MV-4-11 (cell line): ENCODE results near the gene CKS1B.

Experiments used
- DNase-seq: peaks from one replicate; lab custom pipeline; 2025; lab: John Stamatoyannopoulos, UW

Gene CKS1B

DNA sequence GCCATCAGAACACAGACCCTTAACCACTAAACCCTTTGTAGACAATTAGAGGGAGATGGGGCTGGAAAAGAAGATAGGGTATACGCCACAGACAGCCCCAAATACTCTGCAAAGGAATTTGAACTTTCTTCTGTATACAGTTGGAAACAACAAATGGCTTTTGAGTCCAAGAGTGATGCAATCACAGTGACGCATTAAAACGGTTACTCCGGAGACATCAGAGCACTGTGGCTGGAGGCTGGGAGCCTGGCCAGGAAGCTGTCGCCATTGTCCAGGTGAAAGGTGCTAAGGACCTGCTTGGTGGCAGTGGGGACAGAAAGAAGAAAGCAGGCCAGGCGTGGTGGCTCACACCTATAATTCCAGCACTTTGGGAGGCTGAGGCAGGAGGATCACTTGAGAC, 12.8 kb downstream of the CKS1B start:
- no peak for DNase-seq

DNA sequence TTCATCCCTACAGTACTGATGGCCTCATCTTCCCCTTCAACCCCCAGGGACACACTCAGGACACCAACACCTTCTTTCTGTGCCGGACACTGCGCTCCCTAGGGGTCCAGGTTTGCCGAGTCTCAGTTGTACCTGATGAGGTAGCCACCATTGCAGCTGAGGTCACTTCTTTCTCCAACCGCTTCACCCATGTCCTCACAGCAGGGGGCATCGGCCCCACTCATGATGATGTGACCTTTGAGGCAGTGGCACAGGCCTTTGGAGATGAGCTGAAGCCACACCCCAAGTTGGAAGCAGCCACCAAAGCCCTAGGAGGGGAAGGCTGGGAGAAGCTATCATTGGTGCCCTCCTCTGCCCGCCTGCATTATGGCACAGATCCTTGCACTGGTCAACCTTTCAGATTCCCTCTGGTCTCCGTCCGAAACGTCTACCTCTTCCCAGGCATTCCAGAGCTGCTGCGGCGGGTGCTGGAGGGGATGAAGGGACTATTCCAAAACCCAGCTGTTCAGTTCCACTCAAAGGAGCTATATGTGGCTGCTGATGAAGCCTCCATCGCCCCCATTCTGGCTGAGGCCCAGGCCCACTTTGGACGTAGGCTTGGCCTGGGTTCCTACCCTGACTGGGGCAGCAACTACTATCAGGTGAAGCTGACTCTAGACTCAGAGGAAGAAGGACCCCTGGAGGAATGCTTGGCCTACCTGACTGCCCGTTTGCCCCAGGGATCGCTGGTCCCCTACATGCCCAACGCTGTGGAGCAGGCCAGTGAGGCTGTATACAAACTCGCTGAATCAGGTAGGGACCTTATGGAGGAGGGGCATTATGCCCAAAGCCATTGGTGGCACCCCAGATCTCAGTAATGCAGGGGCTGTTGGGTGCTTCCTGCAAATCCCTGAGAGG, 13.8 kb downstream of the CKS1B start:
- peak; percentile 36 for DNase-seq

DNA sequence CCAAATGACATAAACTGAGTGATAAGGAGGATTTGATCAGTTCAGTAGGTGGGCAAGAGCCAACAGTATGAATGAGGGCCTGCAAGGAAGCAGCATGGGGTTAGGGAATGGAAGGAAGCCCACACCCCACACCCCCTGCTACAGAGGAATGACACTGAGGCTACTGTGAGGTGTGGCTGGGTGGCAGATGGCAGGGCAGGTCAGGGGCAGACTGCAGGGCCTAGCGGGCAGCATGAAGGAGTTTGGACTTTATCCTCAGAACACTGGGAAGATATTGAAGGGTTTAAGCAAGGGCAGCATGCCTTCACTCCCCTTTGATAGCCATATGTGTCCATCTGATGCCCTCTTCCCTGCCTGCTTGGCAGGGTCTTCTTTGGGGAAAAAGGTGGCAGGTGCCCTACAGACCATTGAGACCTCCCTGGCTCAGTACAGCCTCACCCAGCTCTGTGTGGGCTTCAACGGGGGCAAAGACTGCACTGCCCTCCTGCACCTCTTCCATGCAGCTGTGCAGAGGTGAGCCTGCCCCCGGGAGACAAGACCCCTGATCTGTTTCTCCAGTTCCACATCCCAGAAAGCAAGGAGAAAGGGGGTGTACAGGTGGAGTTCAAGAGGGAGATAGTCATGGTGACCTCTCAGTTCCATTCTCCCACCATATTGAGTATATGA, 14.8 kb downstream of the CKS1B start:
- DNase-seq, result no peak

DNA sequence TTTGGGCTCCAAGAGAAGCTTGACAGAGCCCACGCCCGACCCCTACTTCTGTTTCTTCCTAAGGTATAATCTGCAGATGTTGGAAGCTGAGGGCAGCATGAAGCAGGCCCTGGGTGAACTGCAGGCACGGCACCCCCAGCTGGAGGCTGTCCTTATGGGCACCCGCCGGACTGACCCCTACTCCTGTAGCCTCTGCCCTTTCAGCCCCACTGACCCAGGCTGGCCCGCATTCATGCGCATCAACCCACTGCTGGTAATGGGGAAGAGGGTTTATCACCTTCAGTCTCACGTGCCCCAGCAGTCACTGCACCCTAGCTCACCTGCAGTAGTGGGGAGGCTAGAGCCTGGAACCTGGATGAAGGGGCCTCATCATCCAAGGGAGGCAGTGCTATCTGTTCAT, 15.8 kb downstream of the CKS1B start:
- DNase-seq, result no peak

- DNase-seq, result peak; percentile 26
Measured at GRCh38 chr1:154992721-154993571, 18.5 kb downstream of the CKS1B start.

GRCh38 chr1:154993572-154994268, 19.2 kb downstream of the CKS1B start, which contains the start of gene LENEP:
TSS of gene LENEP (plus strand) at chr1:154993586. CDS start at chr1:154993608, 22 bp downstream.
- DNase-seq, result no peak

DNA sequence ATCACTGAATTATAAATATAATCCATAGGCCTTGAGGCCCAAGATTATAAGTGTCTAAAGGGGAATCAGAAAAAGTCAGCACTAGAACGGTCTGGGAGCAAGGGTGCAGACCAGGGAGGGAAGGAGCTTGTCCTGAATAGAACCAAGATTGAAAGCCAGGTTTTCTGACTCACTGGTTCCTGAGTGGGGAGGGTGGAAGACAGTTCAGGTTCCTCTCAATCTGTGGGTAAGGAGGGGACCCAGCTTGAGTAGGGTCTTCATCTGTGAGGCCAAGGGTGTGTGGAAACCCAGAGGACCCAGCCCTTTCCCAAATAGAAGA, 19.7 kb downstream of the CKS1B start:
- no peak for DNase-seq

- no peak for DNase-seq
Measured at GRCh38 chr1:154994591-154994990, 20.1 kb downstream of the CKS1B start.

DNA sequence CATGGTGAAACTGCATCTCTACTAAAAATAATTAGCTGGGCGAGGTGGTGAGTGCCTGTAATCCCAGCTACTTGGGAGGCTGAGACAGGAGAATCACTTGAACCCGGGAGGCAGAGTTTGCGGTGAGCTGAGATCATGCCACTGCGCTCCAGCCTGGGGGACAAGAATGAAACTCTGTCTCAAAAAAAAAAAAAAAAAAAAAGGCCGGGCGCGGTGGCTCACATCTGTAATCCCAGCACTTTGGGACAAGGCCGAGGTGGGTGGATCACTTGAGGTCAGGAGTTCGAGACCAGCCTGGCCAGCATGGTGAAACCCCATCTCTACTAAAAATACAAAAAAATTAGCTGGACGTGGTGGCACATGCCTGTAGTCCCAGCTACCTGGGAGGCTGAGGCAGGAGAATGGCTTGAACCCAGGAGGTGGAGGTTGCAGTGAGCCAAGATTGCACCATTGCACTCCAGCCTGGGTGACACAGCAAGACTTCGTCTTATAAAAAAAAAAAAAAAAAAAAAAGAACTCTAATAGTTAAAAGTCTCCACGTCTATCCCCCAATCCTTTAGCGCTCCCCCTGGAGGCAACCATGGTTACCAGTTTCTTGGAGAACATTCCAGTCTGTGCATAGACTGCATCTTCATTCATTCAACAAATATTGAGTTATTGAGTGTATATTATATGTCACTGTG, 21.0 kb downstream of the CKS1B start:
- peak; percentile 35 for DNase-seq

DNA sequence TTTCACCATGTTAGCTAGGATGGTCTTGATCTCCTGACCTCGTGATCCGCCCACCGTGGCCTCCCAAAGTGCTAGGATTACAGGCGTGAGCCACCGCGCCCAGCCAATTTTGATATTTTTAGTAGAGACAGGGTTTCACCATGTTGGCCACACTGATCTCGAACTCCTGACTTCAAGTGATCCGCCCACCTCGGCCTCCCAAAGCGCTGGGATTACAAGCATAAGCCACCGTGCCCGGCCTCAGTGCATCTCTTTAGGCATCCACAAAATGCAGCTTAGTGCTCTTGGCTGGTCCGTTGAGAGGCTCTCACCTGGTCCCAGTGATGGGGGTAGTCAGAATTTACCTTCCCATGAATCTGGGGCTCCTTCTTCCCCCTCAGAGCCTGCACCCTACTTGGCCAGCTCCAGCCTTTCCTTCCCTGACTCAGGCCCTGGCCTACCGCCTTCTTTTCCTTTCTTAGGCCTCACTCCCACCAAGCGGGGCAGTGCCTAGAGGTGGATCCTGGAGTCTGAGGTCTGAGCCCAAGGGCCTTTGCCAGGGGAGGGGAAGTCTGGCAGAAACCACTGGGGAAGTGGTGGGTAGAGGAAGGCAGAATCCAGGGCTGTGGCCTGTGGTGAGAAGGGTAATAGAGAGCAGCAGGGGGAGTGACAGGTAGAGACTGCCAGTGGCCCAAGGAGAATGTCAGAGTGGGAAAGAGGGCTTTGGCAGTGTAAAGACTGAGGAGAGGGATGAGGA, 22.7 kb downstream of the CKS1B start:
- DNase-seq, result peak; percentile 51

- no peak for DNase-seq
Measured at GRCh38 chr1:154998201-154998780, 23.8 kb downstream of the CKS1B start.

DNA sequence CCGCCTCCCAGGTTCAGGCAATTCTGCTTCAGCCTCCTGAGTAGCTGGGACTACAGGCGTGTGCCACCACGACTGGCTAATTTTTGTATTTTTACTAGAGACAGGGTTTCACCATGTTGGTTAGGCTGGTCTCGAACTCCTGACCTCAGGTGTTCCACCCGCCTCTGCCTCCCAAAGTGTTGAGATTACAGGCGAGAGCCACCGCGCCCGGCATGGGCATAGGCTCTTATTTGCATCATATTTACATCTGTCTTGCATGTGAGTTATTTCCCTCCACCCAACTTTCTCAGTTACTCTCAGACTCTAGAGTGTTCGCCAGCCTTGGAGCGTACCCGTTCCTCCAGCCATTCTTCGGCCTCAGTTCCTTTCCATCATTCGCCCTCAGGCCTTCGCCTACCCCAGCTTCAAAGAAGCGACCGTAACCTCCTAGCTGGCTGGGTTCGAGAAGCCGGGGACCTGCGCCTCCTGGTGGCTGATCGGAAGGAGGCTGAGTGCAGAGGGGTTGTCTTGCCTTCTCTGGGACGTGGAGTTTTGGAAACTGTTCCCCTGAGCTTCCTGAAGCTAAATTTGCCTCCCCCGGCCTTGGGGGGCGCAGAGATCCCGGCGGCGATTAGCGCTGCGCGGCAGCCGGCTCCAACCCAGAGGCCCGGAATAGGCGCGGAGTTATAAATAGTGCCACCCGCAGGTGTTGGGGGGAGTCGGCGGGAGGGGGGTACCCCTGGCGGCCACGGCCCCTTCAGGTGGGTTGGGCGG, 24.5 kb downstream of the CKS1B start:
- DNase-seq, result peak; percentile 61

- no peak for DNase-seq
Measured at GRCh38 chr1:154999571-155000410, 25.3 kb downstream of the CKS1B start.

DNA sequence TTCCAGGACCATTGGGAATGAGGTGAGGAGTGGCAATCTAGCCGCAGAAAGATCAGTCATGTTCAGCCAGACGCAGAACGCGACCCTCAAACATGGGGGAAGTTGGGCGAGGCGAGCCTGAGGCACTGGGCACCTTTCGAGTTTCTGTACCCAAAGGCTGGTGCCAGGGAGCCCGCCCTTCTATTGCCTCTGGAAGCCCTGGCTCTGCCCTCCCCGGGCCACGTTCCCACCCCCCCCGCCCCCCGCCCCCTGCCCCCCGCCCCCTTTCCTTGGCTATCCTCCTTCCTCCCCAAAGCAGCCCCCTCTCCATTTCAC, 25.9 kb downstream of the CKS1B start:
- DNase-seq, result no peak

- DNase-seq, result peak; percentile 73
Measured at GRCh38 chr1:155000726-155001424, 26.4 kb downstream of the CKS1B start.

GRCh38 chr1:155001425-155001674, 26.9 kb downstream of the CKS1B start:
- DNase-seq, result no peak

GRCh38 chr1:155001675-155002463, 27.4 kb downstream of the CKS1B start:
- DNase-seq, result peak; percentile 95
